NCI-H1417 (cell line): ENCODE measurements around the gene SLC38A11.

Experiments
- DNase-seq, 3 experiments: peaks; one replicate each; lab custom pipeline; 2025; lab: John Stamatoyannopoulos, UW

Gene SLC38A11

GRCh38 chr2:164917296-164917903, 37.9 kb downstream of the SLC38A11 start:
- DNase-seq, result peak in 1 of 3 experiments; percentile 20

- no peak for DNase-seq
Observed at GRCh38 chr2:164915566-164915965, 39.8 kb downstream of the SLC38A11 start.

- peak in 1 of 3 experiments; percentile 13 for DNase-seq
Observed at GRCh38 chr2:164913640-164914350, 41.5 kb downstream of the SLC38A11 start.

- DNase-seq, result no peak
Observed at GRCh38 chr2:164913011-164913410, 42.3 kb downstream of the SLC38A11 start.

- no peak for DNase-seq
Observed at GRCh38 chr2:164911832-164912231, 43.5 kb downstream of the SLC38A11 start.

GRCh38 chr2:164910101-164910899, 45.0 kb downstream of the SLC38A11 start:
- no peak for DNase-seq

GRCh38 chr2:164906947-164907346, 48.4 kb downstream of the SLC38A11 start:
- DNase-seq, result no peak

GRCh38 chr2:164905307-164905706, 50.0 kb downstream of the SLC38A11 start:
- no peak for DNase-seq

GRCh38 chr2:164903951-164904350, 51.4 kb downstream of the SLC38A11 start:
- DNase-seq, result peak in 1 of 3 experiments; percentile 42

GRCh38 chr2:164903204-164903603, 52.1 kb downstream of the SLC38A11 start:
- DNase-seq, result peak in 1 of 3 experiments; percentile 2

- no peak for DNase-seq
Observed at GRCh38 chr2:164899121-164899520, 56.2 kb downstream of the SLC38A11 start.

- no peak for DNase-seq
Observed at GRCh38 chr2:164898475-164898874, 56.9 kb downstream of the SLC38A11 start.

- DNase-seq, result no peak
Observed at GRCh38 chr2:164897469-164898260, 57.7 kb downstream of the SLC38A11 start.

GRCh38 chr2:164896634-164897355, 58.5 kb downstream of the SLC38A11 start:
- no peak for DNase-seq

GRCh38 chr2:164896226-164896625, 59.1 kb downstream of the SLC38A11 start:
- DNase-seq, result no peak

GRCh38 chr2:164891460-164891859, 63.9 kb downstream of the SLC38A11 start:
- DNase-seq, result no peak

GRCh38 chr2:164890544-164890943, 64.8 kb downstream of the SLC38A11 start:
- DNase-seq, result no peak

GRCh38 chr2:164888592-164888991, 66.7 kb downstream of the SLC38A11 start:
- DNase-seq, result no peak

GRCh38 chr2:164887434-164888144, 67.7 kb downstream of the SLC38A11 start:
- DNase-seq, result no peak

- DNase-seq, result no peak
Observed at GRCh38 chr2:164882276-164882675, 73.0 kb downstream of the SLC38A11 start.

GRCh38 chr2:164881524-164881923, 73.8 kb downstream of the SLC38A11 start:
- DNase-seq, result no peak
